ENCODE measurements around the gene ZNF608.

ZNF608 gene

DNA sequence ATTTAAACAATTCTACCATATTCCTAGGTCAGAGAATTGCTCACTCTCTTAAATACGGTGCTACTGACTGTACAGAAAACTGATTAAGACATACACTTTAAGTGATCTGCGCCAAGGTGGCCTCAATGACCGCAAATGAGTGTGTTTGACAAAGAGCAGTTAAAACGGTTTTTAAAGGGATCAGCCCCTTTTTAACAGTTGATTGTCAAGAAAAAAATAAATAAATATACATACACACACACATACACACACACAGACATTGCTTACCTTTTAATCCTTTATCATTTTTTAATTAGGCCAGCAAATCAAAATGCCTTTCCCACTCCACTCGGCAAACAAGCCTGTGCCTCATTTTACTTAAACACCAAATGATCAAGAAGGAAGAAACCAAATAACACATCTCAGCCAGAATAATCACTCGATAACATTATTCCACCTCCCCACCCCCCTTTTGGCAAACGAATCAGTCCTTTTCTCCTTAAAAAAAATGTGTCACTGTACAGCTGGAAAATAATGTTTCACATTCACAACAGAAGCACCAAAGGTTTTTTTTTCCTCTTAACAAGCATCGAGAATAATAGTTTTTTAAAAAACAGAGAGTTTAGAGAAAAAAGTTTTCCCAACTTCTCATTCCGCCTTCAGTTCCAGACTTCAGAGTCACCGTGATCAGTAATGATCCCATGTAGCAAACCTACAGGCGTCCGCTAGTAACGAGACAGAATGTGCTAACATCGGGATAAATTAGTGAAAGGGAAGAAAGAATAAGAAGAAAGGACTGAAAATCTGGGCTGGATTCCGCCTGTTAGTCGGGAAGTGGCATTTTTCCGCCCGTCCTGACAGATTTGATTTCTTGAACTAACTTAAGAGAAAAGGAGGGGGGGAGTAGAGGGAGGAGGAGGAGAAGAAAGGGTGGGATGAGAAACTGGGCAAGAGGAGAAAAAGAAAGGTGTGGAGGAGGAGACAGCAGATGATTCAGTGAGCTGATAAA is at the start of gene ZNF608:
Gene ZNF608 (minus strand): TSS at position 712 of the 988 bp plus-strand sequence. CDS start 1,650 bp downstream, outside the sequence.
- DNase-seq (ENCODE audit: low read depth) = no peak

GRCh38 chr5:124795829-124796228 is 49.4 kb upstream of the ZNF608 start:
- no peak for DNase-seq (ENCODE audit: low read depth)

GRCh38 chr5:124790895-124791732 is 44.7 kb upstream of the ZNF608 start:
- no peak for DNase-seq (ENCODE audit: low read depth)

GRCh38 chr5:124790301-124790894 is 44.0 kb upstream of the ZNF608 start:
- DNase-seq (ENCODE audit: low read depth) = no peak

- DNase-seq (ENCODE audit: low read depth) = no peak
Observed at GRCh38 chr5:124789104-124789605, 42.7 kb upstream of the ZNF608 start.

- no peak for DNase-seq (ENCODE audit: low read depth)
Observed at GRCh38 chr5:124783794-124784193, 37.4 kb upstream of the ZNF608 start.

GRCh38 chr5:124783285-124783684 is 36.8 kb upstream of the ZNF608 start:
- DNase-seq (ENCODE audit: low read depth) = no peak

GRCh38 chr5:124782262-124782661 is 35.8 kb upstream of the ZNF608 start:
- DNase-seq (ENCODE audit: low read depth) = no peak

DNA sequence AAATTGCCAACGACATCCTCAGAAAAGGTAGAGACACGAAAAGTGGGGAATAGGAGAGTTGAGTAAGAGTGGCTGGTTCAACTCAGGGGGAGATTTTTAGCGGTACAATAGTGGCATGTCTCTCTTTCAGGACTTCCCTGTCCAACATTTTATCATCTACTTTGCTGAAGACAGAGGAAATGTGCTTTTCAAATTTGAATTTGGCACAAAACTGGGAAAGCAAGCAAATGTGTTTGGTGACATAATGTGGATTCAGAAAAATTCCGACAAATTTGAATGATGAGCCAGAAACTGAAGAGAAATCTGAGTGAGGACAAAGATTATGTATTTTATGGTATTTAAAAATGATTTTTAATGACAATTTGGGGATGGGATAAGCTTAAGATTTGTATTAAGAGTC is 33.6 kb upstream of the ZNF608 start:
- DNase-seq (ENCODE audit: low read depth) = no peak

- DNase-seq (ENCODE audit: low read depth) = no peak
Observed at GRCh38 chr5:124773315-124774311, 27.2 kb upstream of the ZNF608 start.

DNA sequence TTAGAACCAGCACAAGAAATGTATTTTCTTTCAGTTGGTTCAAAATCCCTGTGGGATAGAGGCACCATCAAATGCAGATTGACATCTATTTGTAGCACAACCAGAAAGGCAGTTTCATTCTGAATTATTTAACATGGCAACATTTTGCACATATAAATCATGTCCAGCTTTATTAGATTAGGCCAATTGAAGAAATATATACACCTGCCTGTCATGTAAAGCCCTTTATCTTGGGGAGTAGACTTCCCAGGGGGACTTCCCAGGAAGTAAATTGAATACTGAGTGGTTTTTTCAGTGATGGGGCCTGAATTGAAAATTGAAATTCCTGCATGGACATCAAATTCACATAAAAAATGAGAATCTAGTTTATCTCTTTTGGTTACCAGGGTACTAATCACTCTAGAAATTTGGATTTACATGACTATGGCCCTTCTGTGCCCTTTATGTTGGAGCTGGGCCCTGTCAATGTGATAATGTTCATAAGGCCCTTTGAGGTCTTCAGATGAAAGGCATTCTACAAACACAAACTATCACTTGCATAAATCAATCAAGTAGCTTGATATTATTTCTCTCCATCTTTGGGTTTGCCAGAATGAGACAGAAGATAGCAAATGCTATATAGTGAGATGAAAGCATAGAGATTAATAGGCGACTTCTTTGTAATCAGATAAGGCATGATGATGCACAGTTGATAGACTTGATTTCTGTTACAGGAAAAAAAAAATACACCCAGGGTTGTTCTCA is 26.2 kb upstream of the ZNF608 start:
- no peak for DNase-seq (ENCODE audit: low read depth)

DNA sequence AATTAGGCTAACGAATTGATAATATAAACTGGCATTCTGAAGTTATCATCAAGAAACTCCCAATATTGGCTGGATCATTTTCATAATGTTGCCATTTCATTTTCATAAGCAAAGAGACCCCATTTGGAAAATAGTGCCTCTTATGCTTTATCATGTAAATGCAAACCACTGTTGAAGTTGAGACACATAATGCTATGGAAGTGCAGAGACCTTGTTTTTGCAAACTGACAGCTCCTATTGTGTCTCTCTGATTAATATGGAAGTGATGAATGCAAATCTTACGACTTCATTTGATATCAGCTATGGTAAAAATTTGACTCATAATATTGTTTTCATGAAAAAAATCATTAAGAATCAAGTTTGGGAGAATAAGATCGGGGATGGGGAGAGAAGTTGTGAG is 25.3 kb upstream of the ZNF608 start:
- no peak for DNase-seq (ENCODE audit: low read depth)

GRCh38 chr5:124764992-124765611 is 18.7 kb upstream of the ZNF608 start:
- no peak for DNase-seq (ENCODE audit: low read depth)

DNA sequence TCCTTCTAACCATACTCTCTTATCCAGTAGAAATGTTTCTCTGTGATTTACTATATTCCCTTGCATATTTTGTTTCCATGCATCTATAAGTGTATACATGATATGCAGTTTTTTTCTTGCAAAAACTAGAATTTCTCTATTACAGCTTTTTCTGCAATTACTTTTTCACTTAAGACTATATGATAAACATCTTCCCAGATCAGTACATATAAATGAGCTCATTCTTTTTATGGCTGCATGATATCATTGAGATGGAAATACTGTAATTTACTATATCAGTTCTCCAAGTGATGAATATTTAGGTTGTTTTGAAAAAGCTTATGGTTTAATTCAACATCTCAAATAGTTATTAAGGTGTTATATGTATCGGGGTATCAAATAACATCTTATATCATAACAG is 18.1 kb upstream of the ZNF608 start:
- no peak for DNase-seq (ENCODE audit: low read depth)

- DNase-seq (ENCODE audit: low read depth) = no peak
Observed at GRCh38 chr5:124761010-124761409, 14.6 kb upstream of the ZNF608 start.

GRCh38 chr5:124760608-124761007 is 14.2 kb upstream of the ZNF608 start:
- DNase-seq (ENCODE audit: low read depth) = no peak

DNA sequence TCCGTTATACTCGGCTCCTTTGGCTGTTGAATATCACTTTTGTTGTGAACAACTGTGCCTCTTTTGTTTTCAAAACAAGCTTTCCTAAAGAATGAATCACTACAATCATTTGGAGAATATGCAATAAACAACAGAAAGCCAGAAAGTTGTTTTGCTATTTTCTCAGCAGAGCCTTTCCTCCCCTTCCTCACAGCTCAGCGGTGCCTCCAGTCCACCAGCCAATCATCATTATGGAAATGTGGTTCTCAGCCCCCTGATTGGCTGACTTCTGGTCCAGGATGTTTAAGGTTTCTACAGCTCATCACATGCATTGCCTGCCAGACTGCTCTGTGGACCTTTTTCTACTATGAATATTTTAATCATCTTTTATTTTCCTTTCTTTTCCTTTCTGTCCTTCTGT is 9.1 kb upstream of the ZNF608 start:
- DNase-seq (ENCODE audit: low read depth) = no peak

- DNase-seq (ENCODE audit: low read depth) = no peak
Observed at GRCh38 chr5:124755041-124755440, 8.6 kb upstream of the ZNF608 start.

DNA sequence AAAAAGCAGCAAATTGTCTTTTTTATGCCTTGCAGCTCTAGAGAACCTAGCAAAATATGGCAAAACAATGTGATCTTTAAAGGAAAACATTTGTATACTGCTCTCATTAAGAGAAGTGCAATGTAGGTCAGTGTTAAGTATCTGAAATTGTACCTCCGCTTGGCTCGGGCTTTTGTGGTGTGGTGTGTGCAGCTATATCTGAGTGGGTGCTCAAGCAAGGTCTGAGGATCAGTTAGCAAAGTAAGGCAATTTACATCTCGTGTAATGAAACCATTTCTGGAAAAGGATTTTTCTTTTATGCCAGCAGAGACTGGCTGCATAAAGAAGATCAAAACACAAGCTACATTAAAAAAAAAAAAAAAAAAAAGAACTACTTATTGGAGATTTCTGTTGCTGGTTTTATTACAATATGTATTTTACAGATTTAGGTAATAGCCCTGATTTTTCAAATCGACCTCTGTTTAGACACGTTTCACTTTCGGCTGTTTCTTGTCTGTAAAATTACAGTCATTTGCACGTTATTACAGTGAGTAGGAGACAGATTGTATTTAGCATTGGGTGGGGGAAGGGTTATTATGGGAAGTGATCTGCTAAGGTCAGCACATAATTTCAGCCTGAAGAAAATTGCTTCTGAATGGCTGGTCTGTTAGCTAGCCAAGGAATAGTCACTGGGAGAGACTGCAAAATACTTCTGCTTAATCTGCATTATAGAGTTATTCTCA is 7.9 kb upstream of the ZNF608 start:
- DNase-seq (ENCODE audit: low read depth) = no peak

Measured in stimulated activated CD8-positive, alpha-beta memory T cell treated with anti-CD3 and anti-CD28 coated beads, Interleukin-15, amount 100 ng/mL, for 24 hours (primary cell).